IMR-90 (cell line): ENCODE results near the gene PLCZ1. TPM values are rescaled to one million over a fixed set of nuclear protein-coding genes. Genes with fewer than 3 reads are reported as not detected.
A peak's percentile ranks its signal among the peaks of the same experiment; 100 is the strongest.

Source experiments
- ATAC-seq: fragments of 200-7000 bp; cut with Tn5 transposase; 2 replicates; pipeline ENCODE4 v1.9.1; 2020; ENCODE audit warnings: low read depth, mild to moderate bottlenecking, moderate library complexity
- BruUV-seq: library from RNA; stranded (reverse); fragments of 400-500 nt; replicated peaks from 2 replicates; lab custom pipeline; 2021; lab: Mats Ljungman, UMichigan
- CTCF ChIA-PET: fragments of 300-600 bp; formaldehyde crosslinking; extraction: SDS; loops from one replicate; lab custom pipeline; 2021; ENCODE audit warnings: antibody characterized with exemption; lab: Yijun Ruan, JAX
- POLR2A ChIA-PET: fragments of 300-600 bp; sonication (Branson Sonifier 250); formaldehyde crosslinking; loops from one replicate; lab custom pipeline; 2022; ENCODE audit warnings: antibody characterized with exemption; ENCODE audit not compliant: unreplicated experiment; lab: Charles Lee
- DNase-seq: peaks from one replicate; pipeline ENCODE4 v3.0.0; 2013
- H2AFZ ChIP-seq: replicated peaks from 2 replicates; pipeline ENCODE3; 2013; ENCODE audit warnings: low read length, mild to moderate bottlenecking; ENCODE audit not compliant: poor library complexity
- H2AK5ac ChIP-seq: 2 replicates; pipeline ENCODE4 v1.6.1; 2013; ENCODE audit warnings: low read depth, low read length, inconsistent platforms
- H2AK9ac ChIP-seq: replicated peaks from 2 replicates; pipeline ENCODE3; 2013; ENCODE audit warnings: mild to moderate bottlenecking, low read depth, low read length, moderate library complexity; ENCODE audit not compliant: poor library complexity
- H2BK120ac ChIP-seq: 2 replicates; pipeline ENCODE4 v1.6.1; 2013; ENCODE audit warnings: low read depth, low read length, inconsistent platforms
- H2BK15ac ChIP-seq: 3 replicates; pipeline ENCODE4 v1.6.1; 2013; ENCODE audit warnings: low read depth, low read length, inconsistent platforms
- H2BK20ac ChIP-seq: 2 replicates; pipeline ENCODE4 v1.6.1; 2013; ENCODE audit warnings: low read depth, mild to moderate bottlenecking, inconsistent platforms, low read length, moderate library complexity
- H2BK5ac ChIP-seq: 2 replicates; pipeline ENCODE4 v1.6.1; 2013; ENCODE audit warnings: mild to moderate bottlenecking, low read depth, low read length, inconsistent platforms; ENCODE audit not compliant: poor library complexity, severe bottlenecking
- H3K14ac ChIP-seq: replicated peaks from 2 replicates; pipeline ENCODE4 v1.6.1; 2013; ENCODE audit warnings: low read depth, low read length, inconsistent platforms
- H3K18ac ChIP-seq: 2 replicates; pipeline ENCODE4 v1.6.1; 2013; ENCODE audit warnings: low read depth, low read length, control low read depth
- H3K23ac ChIP-seq: 2 replicates; pipeline ENCODE4 v1.6.1; 2013; ENCODE audit warnings: low read depth, low read length, inconsistent platforms
- H3K27ac ChIP-seq: 2 replicates; pipeline ENCODE4 v1.5.1; 2013; ENCODE audit warnings: mild to moderate bottlenecking, control low read depth, low read length; ENCODE audit not compliant: insufficient read depth
- H3K27me3 ChIP-seq: 2 replicates; pipeline ENCODE4 v1.6.1; 2013; ENCODE audit warnings: low read length; ENCODE audit not compliant: control insufficient read depth, insufficient read depth
- H3K36me3 ChIP-seq: 2 replicates; pipeline ENCODE4 v1.6.1; 2013; ENCODE audit warnings: low read length, mixed read lengths; ENCODE audit not compliant: control insufficient read depth, insufficient read depth
- H3K4ac ChIP-seq: 2 replicates; pipeline ENCODE4 v1.6.1; 2013; ENCODE audit warnings: low read depth, low read length, inconsistent platforms
- H3K4me1 ChIP-seq: 2 replicates; pipeline ENCODE4 v1.6.1; 2013; ENCODE audit warnings: low read length, mixed read lengths; ENCODE audit not compliant: control insufficient read depth, insufficient read depth
- H3K4me2 ChIP-seq: 2 replicates; pipeline ENCODE4 v1.6.1; 2013; ENCODE audit warnings: low read depth, mild to moderate bottlenecking, control low read depth, low read length, moderate library complexity
- H3K4me3 ChIP-seq: 2 replicates; pipeline ENCODE4 v1.5.1; 2013; ENCODE audit warnings: low read depth, mild to moderate bottlenecking, control low read depth, low read length, moderate library complexity; ENCODE audit not compliant: insufficient read depth
- H3K56ac ChIP-seq: 2 replicates; pipeline ENCODE4 v1.6.1; 2013; ENCODE audit warnings: low read length, inconsistent platforms; ENCODE audit not compliant: insufficient read depth; ENCODE audit errors: extremely low read depth
- H3K79me1 ChIP-seq, 2 experiments: 2 replicates each; pipeline ENCODE4 v1.6.1; 2013; ENCODE audit warnings: low read length in 2 of 2, inconsistent platforms in 1 of 2, low read depth in 1 of 2
- H3K9ac ChIP-seq: 2 replicates; pipeline ENCODE4 v1.6.1; 2013; ENCODE audit warnings: low read depth, low read length, control low read depth
- H3K9me1 ChIP-seq: 2 replicates; pipeline ENCODE4 v1.6.1; 2013; ENCODE audit warnings: low read length, inconsistent platforms; ENCODE audit not compliant: insufficient read depth
- H3K9me3 ChIP-seq: 2 replicates; pipeline ENCODE4 v1.6.1; 2013; ENCODE audit warnings: low read length; ENCODE audit not compliant: control insufficient read depth, insufficient read depth
- H4K20me1 ChIP-seq: 2 replicates; pipeline ENCODE4 v1.6.1; 2013; ENCODE audit warnings: low read length, inconsistent platforms; ENCODE audit not compliant: insufficient read depth
- H4K5ac ChIP-seq: 2 replicates; pipeline ENCODE4 v1.6.1; 2013; ENCODE audit warnings: mild to moderate bottlenecking, low read depth, low read length, control low read depth
- H4K8ac ChIP-seq, 2 experiments: 2 replicates each; pipeline ENCODE4 v1.6.1; 2013; ENCODE audit warnings: low read depth in 2 of 2, low read length in 2 of 2, control low read depth in 1 of 2, inconsistent platforms in 1 of 2
- H4K91ac ChIP-seq: 2 replicates; pipeline ENCODE4 v1.6.1; 2013; ENCODE audit warnings: low read depth, low read length, inconsistent platforms; ENCODE audit not compliant: insufficient read depth
- BHLHE40 ChIP-seq: fragments of 150-350 bp; IDR thresholded peaks from 2 replicates; pipeline ENCODE4 v1.6.1; 2016; ENCODE audit warnings: mild to moderate bottlenecking, low read depth, low read length
- CEBPB ChIP-seq: IDR thresholded peaks from 2 replicates; pipeline ENCODE4 v1.6.1; 2012; ENCODE audit warnings: low read depth, low read length, improper control_type of control experiment
- CHD1 ChIP-seq: IDR thresholded peaks from 2 replicates; pipeline ENCODE4 v1.6.1; 2012; ENCODE audit warnings: low read depth, low read length, improper control_type of control experiment
- MAFK ChIP-seq: IDR thresholded peaks from 2 replicates; pipeline ENCODE4 v1.6.1; 2012; ENCODE audit warnings: low read depth, low read length, improper control_type of control experiment
- MXI1 ChIP-seq: IDR thresholded peaks from 2 replicates; pipeline ENCODE4 v1.6.1; 2012; ENCODE audit warnings: low read depth, mild to moderate bottlenecking, low read length, moderate library complexity, borderline replicate concordance
- NFE2L2 ChIP-seq: fragments of 150-350 bp; IDR thresholded peaks from 2 replicates; pipeline ENCODE4 v1.6.1; 2016; ENCODE audit warnings: low read depth, mild to moderate bottlenecking, low read length
- POLR2A ChIP-seq: IDR thresholded peaks from 2 replicates; pipeline ENCODE4 v1.6.1; 2012; ENCODE audit warnings: mild to moderate bottlenecking, low read depth, low read length
- RFX5 ChIP-seq: IDR thresholded peaks from 2 replicates; pipeline ENCODE4 v1.8.0; 2012; ENCODE audit warnings: low read depth, mild to moderate bottlenecking, low read length, moderate library complexity
- SMC3 ChIP-seq: fragments of 150-350 bp; IDR thresholded peaks from 2 replicates; pipeline ENCODE4 v1.6.1; 2016; ENCODE audit warnings: low read depth, mild to moderate bottlenecking, antibody characterized with exemption, low read length, moderate library complexity
- WGBS, 2 experiments: methylation state at CpG; one replicate each; pipeline versions ENCODE4 v1.1.5 to v1.1.7; 2013; ENCODE audit warnings: missing lambda C conversion rate in 2 of 2; ENCODE audit not compliant: insufficient read length in 1 of 2; ENCODE audit errors: extremely low coverage in 2 of 2; 5-methylcytosine and 5-hydroxymethylcytosine counted together
- dilution Hi-C: fragments of 300-500 bp; cut with HindIII; formaldehyde crosslinking; loops from one replicate; pipeline ENCODE4 v1.14.3; 2018; ENCODE audit warnings: low sequenced_read_pairs; ENCODE audit not compliant: unreplicated experiment
- in situ Hi-C: fragments of 300-500 bp; cut with MboI; formaldehyde crosslinking; loops from 3 replicates; pipeline ENCODE4 v1.14.3; 2019; ENCODE audit warnings: low sequenced_read_pairs, inconsistent platforms, mixed read lengths
- intact Hi-C: fragments of 100-400 bp; cut with micrococcal nuclease; formaldehyde crosslinking; loops from 2 replicates; pipeline ENCODE4 v1.10.0; 2022
- polyA plus RNA-seq, 3 experiments: library from polyadenylated mRNA; depleted of rRNA; stranded (reverse); fragments of >200 nt; gene quantifications; 2 replicates each; pipeline ENCODE4 v1.2.3, GENCODE V29; 2012; ENCODE audit warnings: low replicate concordance in 1 of 3
- total RNA-seq: library from RNA; depleted of rRNA; stranded (reverse); fragments of >200 nt; gene quantifications from 2 replicates; pipeline ENCODE4 v1.2.3, GENCODE V29; 2012

PLCZ1 gene
- total and polyA plus RNA-seq, 2 of the 4 experiments (the other 2 are of a cell fraction) = not detected

- Histone ChIP-seq H3K14ac (peak overlapping the region; percentile 34), H3K9ac (no peak overlapping the region), H4K91ac (peak overlapping the region; percentile 13; the same call in 1 of the 2 replicates), H3K4ac (peak overlapping the region; percentile 19; the same call in 1 of the 2 replicates), H3K36me3 (no peaks in the 10 kb centered on the region), H3K27me3 (no peaks in the 10 kb centered on the region), H3K27ac (peak overlapping the region; percentile 62; the same call in 1 of the 2 replicates), H3K9me1 (no peaks in the 10 kb centered on the region), H3K9me3 (no peaks in the 10 kb centered on the region), H2BK15ac (peak overlapping the region; percentile 6; the same call in 1 of the 3 replicates), H2BK5ac (peak overlapping the region; percentile 67), H3K79me1 (no peaks in the 10 kb centered on the region), H3K56ac (no peak overlapping the region), H2AK5ac (peak overlapping the region; percentile 48), H4K20me1 (no peaks in the 10 kb centered on the region), H3K4me3 (no peak overlapping the region), H3K4me2 (peak overlapping the region; percentile 81), H3K4me1 (peaks cover 7% of the 10 kb centered on the region), H2AFZ (peak overlapping the region; percentile 66), H3K18ac (peak overlapping the region; percentile 83), H4K5ac (peak overlapping the region; percentile 76), H2BK120ac (peak overlapping the region; percentile 20; the same call in 1 of the 2 replicates), H2BK20ac (no peak overlapping the region), H4K8ac (peak overlapping the region in 1 of 2 experiments; percentile 74; a peak in 3 of 4 replicates), H2AK9ac (no peak overlapping the region), H3K23ac (no peak overlapping the region; the same call in 1 of the 2 replicates)
- dilution Hi-C loops (no loop called here), in situ Hi-C loops (no loop called here), intact Hi-C loops (no loop called here)
- DNase-seq (peak; percentile 86), ATAC-seq (peak; percentile 98)
- POLR2A ChIA-PET = no interaction called here
- BruUV-seq = no TSS peak
- CTCF ChIA-PET = no interaction called here
- TF ChIP-seq RFX5 (no peak), MAFK (no peak), MXI1 (no peak), SMC3 (no peak), POLR2A (no peak), NFE2L2 (no peak), BHLHE40 (no peak), CHD1 (no peak), CEBPB (no peak)
- WGBS, 2 experiments = 60% methylated on average over 1 of the region's 5 CpGs; no CpG with 5 or more reads in 1 of the 2 experiments
These were observed 94.1 kb downstream of the PLCZ1 start for GRCh38 chr12:18643681-18644080.
